ENCODE results near the gene SLC22A25.

The SLC22A25 gene

GRCh38 chr11:63226488-63227114 lies 16.8 kb downstream of the SLC22A25 start:
- H3K4me1 ChIP-seq (ENCODE audit: control insufficient read depth, low read depth, low read length): no peaks in the 10 kb centered on the region
- H3K27me3 ChIP-seq (ENCODE audit: control insufficient read depth, insufficient read depth, low read length): no peaks in the 10 kb centered on the region
- H3K9me3 ChIP-seq (ENCODE audit: control insufficient read depth, low read depth, low read length): no peaks in the 10 kb centered on the region
- H3K36me3 ChIP-seq (ENCODE audit: control insufficient read depth, low read depth, low read length): no peaks in the 10 kb centered on the region
- H3K9ac ChIP-seq (ENCODE audit: low read length): no peak overlapping the region
- H3K27ac ChIP-seq (ENCODE audit: low read length): no peak overlapping the region
- H3K4me3 ChIP-seq (ENCODE audit: low read length): no peak overlapping the region

GRCh38 chr11:63214093-63214492 lies 29.3 kb downstream of the SLC22A25 start:
- Histone ChIP-seq H3K9me3 (ENCODE audit: control insufficient read depth, low read depth, low read length) (no peaks in the 10 kb centered on the region), H3K9ac (ENCODE audit: low read length) (no peak overlapping the region), H3K27me3 (ENCODE audit: control insufficient read depth, insufficient read depth, low read length) (peaks cover 7% of the 10 kb centered on the region), H3K27ac (ENCODE audit: low read length) (no peak overlapping the region), H3K4me3 (ENCODE audit: low read length) (no peak overlapping the region), H3K36me3 (ENCODE audit: control insufficient read depth, low read depth, low read length) (no peaks in the 10 kb centered on the region), H3K4me1 (ENCODE audit: control insufficient read depth, low read depth, low read length) (no peaks in the 10 kb centered on the region)

- H3K4me3 ChIP-seq (ENCODE audit: low read length): no peak overlapping the region
- no peak overlapping the region for H3K27ac ChIP-seq (ENCODE audit: low read length)
- H3K9me3 ChIP-seq (ENCODE audit: control insufficient read depth, low read depth, low read length): no peaks in the 10 kb centered on the region
- H3K9ac ChIP-seq (ENCODE audit: low read length): no peak overlapping the region
- no peaks in the 10 kb centered on the region for H3K36me3 ChIP-seq (ENCODE audit: control insufficient read depth, low read depth, low read length)
- peaks cover 7% of the 10 kb centered on the region for H3K27me3 ChIP-seq (ENCODE audit: control insufficient read depth, insufficient read depth, low read length)
- H3K4me1 ChIP-seq (ENCODE audit: control insufficient read depth, low read depth, low read length): no peaks in the 10 kb centered on the region
Observed at GRCh38 chr11:63212742-63213141, 30.7 kb downstream of the SLC22A25 start.

DNA sequence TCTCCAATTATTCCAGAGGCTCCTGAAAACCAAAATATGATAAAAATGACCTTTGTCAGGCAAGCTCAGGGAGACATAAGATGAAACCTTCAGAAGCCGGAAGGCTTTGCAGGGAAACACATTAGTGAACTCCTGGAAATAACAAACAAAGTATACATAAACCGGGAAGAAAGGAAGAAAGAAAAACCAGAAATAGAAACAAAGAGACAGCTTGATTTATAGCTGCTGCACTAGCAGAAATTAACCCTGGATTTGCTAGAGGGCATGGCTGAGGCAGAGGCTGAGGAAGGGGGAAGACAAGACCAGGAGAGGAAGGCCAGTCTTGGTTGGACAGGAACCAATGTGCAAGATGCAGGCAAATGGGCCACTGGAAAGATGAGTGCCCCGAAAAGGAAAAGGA lies 33.3 kb downstream of the SLC22A25 start:
- H3K27ac ChIP-seq (ENCODE audit: low read length): no peak overlapping the region
- H3K9ac ChIP-seq (ENCODE audit: low read length): no peak overlapping the region
- no peaks in the 10 kb centered on the region for H3K4me1 ChIP-seq (ENCODE audit: control insufficient read depth, low read depth, low read length)
- peaks cover 7% of the 10 kb centered on the region for H3K27me3 ChIP-seq (ENCODE audit: control insufficient read depth, insufficient read depth, low read length)
- H3K9me3 ChIP-seq (ENCODE audit: control insufficient read depth, low read depth, low read length): no peaks in the 10 kb centered on the region
- H3K36me3 ChIP-seq (ENCODE audit: control insufficient read depth, low read depth, low read length): no peaks in the 10 kb centered on the region
- H3K4me3 ChIP-seq (ENCODE audit: low read length): no peak overlapping the region

Data from iPS-18a (cell line).